BE2C (cell line): ENCODE measurements around the gene LMNB1.
"Not testable (repeated sequence)": the region's sequence is repeated elsewhere in the genome, so short reads cannot be mapped to it uniquely, and the experiment has no call there.

Experiments
- DNase-seq: peaks from one replicate; pipeline ENCODE4 v3.0.0-alpha.2; 2020
- H3K27me3 ChIP-seq: fragments of 250-450 bp; sonication (Bioruptor Pico); 2 replicates; pipeline ENCODE4 v1.5.1; 2020; ENCODE audit warnings: mild to moderate bottlenecking
- H3K36me3 ChIP-seq: fragments of 250-450 bp; sonication (Bioruptor Pico); 2 replicates; pipeline ENCODE4 v1.5.1; 2020; ENCODE audit warnings: mild to moderate bottlenecking
- H3K4me1 ChIP-seq: fragments of 250-450 bp; sonication (Bioruptor Pico); 2 replicates; pipeline ENCODE4 v1.5.1; 2020
- H3K4me3 ChIP-seq: 2 replicates; pipeline ENCODE4 v1.5.1; 2011; ENCODE audit warnings: low read depth, low read length
- H3K9me3 ChIP-seq: fragments of 250-450 bp; sonication (Bioruptor Pico); 2 replicates; pipeline ENCODE4 v1.5.1; 2020
- CTCF ChIP-seq: IDR thresholded peaks from 2 replicates; pipeline ENCODE4 v1.5.1; 2012; ENCODE audit warnings: mild to moderate bottlenecking, low read depth, low read length

LMNB1 gene

GRCh38 chr5:126809916-126810315 is 33.0 kb downstream of the LMNB1 start:
- H3K4me1 ChIP-seq: no peaks in the 10 kb centered on the region
- no peak for TF ChIP-seq CTCF
- no peak overlapping the region for H3K4me3 ChIP-seq
- peaks cover 92% of the 10 kb centered on the region for H3K36me3 ChIP-seq
- DNase-seq: no peak
- H3K9me3 ChIP-seq: no peaks in the 10 kb centered on the region
- H3K27me3 ChIP-seq: no peaks in the 10 kb centered on the region

- no peak for DNase-seq
- TF ChIP-seq CTCF: no peak
- Histone ChIP-seq H3K4me3 (no peak overlapping the region), H3K4me1 (no peaks in the 10 kb centered on the region), H3K9me3 (no peaks in the 10 kb centered on the region), H3K27me3 (no peaks in the 10 kb centered on the region), H3K36me3 (peaks cover 92% of the 10 kb centered on the region)
These were observed 33.9 kb downstream of the LMNB1 start for GRCh38 chr5:126810596-126811380.

- DNase-seq: no peak
- Histone ChIP-seq H3K9me3 (no peaks in the 10 kb centered on the region), H3K4me1 (no peaks in the 10 kb centered on the region), H3K4me3 (no peak overlapping the region), H3K36me3 (peaks cover 88% of the 10 kb centered on the region), H3K27me3 (no peaks in the 10 kb centered on the region)
- no peak for TF ChIP-seq CTCF
These were observed 34.7 kb downstream of the LMNB1 start for GRCh38 chr5:126811515-126812198.

GRCh38 chr5:126812199-126812570 is 35.2 kb downstream of the LMNB1 start:
- H3K36me3 ChIP-seq: peaks cover 87% of the 10 kb centered on the region
- no peak overlapping the region for H3K4me3 ChIP-seq
- H3K9me3 ChIP-seq: no peaks in the 10 kb centered on the region
- no peak for DNase-seq
- H3K27me3 ChIP-seq: no peaks in the 10 kb centered on the region
- TF ChIP-seq CTCF: no peak
- no peaks in the 10 kb centered on the region for H3K4me1 ChIP-seq

- H3K27me3 ChIP-seq, H3K4me3 ChIP-seq, H3K9me3 ChIP-seq, H3K4me1 ChIP-seq, DNase-seq: not testable (repeated sequence)
- H3K36me3 ChIP-seq: peaks cover 89% of the 10 kb centered on the region
These were observed 36.9 kb downstream of the LMNB1 start for GRCh38 chr5:126813799-126814198.

GRCh38 chr5:126814721-126815404 is 37.9 kb downstream of the LMNB1 start:
- TF ChIP-seq CTCF: no peak
- Histone ChIP-seq H3K4me3 (no peak overlapping the region), H3K9me3 (no peaks in the 10 kb centered on the region), H3K4me1 (no peaks in the 10 kb centered on the region), H3K27me3 (no peaks in the 10 kb centered on the region), H3K36me3 (peaks cover 88% of the 10 kb centered on the region)
- DNase-seq: no peak
